Skeletal muscle satellite cell (primary cell): ENCODE results near the gene DHDH.
"Not testable (repeated sequence)": the region's sequence is repeated elsewhere in the genome, so short reads cannot be mapped to it uniquely, and the experiment has no call there.

ENCODE experiments used
- H3K27me3 ChIP-seq: 2 replicates; pipeline ENCODE4 v1.7.0; 2013; ENCODE audit warnings: low read length; ENCODE audit not compliant: control insufficient read depth, insufficient read depth
- H3K36me3 ChIP-seq: 2 replicates; pipeline ENCODE4 v1.7.0; 2013; ENCODE audit warnings: mild to moderate bottlenecking, control low read depth, low read length; ENCODE audit not compliant: insufficient read depth
- H3K4me1 ChIP-seq: 2 replicates; pipeline ENCODE4 v1.7.0; 2013; ENCODE audit warnings: low read length; ENCODE audit not compliant: control insufficient read depth, insufficient read depth
- H3K4me2 ChIP-seq: 2 replicates; pipeline ENCODE4 v1.7.0; 2013; ENCODE audit warnings: mild to moderate bottlenecking, low read length
- H3K4me3 ChIP-seq: 2 replicates; pipeline ENCODE4 v1.7.0; 2013; ENCODE audit warnings: low read length
- H3K9ac ChIP-seq: 2 replicates; pipeline ENCODE4 v1.7.0; 2013; ENCODE audit warnings: mild to moderate bottlenecking, low read depth, low read length, moderate library complexity
- H3K9me3 ChIP-seq: replicated peaks from 2 replicates; pipeline ENCODE4 v1.7.0; 2013; ENCODE audit warnings: mild to moderate bottlenecking, control low read depth, low read length

DHDH gene

DNA sequence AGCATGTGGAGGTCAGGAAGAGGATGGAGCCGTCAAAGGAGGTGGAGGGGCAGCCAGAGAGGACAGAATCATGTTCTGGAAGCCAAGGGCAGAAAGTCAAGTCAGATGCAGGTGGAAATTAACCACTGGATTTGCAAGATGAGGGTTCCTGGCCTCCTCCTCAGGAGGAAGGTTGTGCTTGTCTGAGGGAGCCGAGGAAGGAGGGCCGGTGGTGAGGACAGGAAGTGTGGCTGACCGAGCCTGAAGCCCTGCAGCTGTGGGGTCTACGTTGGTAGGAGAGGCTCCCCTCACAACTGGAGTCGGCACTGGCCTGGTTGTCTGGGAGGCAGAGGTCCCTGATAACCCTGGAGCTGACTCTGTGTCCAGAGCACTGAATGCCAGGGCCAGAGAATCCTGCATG lies 15.4 kb upstream of the DHDH start:
- Histone ChIP-seq H3K4me1 (no peaks in the 10 kb centered on the region), H3K9ac (no peak overlapping the region), H3K4me2 (no peak overlapping the region), H3K27me3 (no peaks in the 10 kb centered on the region), H3K4me3 (no peak overlapping the region), H3K36me3 (peaks cover 65% of the 10 kb centered on the region), H3K9me3 (no peaks in the 10 kb centered on the region)

DNA sequence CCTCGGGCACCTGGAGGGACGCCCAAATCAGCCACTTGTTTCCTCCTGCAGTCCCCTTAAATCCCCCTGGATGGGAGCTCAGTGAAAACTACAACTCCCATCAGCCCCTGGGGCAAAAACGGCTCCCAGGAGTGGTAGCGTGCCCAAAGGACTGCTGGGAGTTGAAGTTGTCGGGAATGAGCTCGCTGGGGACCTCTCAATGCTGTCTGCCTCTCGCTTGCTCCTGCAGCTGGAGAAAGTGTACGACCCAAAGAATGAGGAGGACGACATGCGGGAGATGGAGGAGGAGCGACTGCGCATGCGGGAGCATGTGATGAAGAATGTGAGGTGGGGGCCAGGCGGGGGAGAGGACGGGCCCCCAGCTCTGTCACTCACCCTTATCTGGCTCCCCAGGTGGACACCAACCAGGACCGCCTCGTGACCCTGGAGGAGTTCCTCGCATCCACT lies 14.7 kb upstream of the DHDH start:
- Histone ChIP-seq H3K4me2 (no peak overlapping the region), H3K9me3 (no peaks in the 10 kb centered on the region), H3K4me1 (no peaks in the 10 kb centered on the region), H3K9ac (no peak overlapping the region), H3K4me3 (no peak overlapping the region), H3K27me3 (no peaks in the 10 kb centered on the region), H3K36me3 (peaks cover 61% of the 10 kb centered on the region)

DNA sequence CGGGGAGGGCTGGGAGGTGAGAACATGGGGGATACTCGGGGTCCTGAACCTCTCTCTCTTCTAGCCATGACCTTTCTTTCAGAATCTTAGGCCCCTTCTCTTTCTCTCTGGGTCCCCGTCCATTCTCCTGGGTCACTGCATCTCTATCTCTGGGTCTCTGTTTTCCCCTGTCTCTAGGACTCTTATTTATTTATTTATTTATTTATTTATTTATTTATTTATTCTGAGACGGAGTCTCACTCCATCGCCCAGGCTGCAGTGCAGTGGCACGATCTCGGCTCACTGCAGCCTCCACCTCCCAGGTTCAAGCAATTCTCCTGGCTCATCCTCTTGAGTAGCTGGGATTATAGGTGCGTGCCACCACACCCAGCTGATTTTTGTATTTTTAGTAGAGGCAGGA lies 14.2 kb upstream of the DHDH start:
- not testable (repeated sequence) for H3K9ac ChIP-seq, H3K4me3 ChIP-seq, H3K9me3 ChIP-seq, H3K4me1 ChIP-seq, H3K27me3 ChIP-seq, H3K4me2 ChIP-seq
- peaks cover 57% of the 10 kb centered on the region for H3K36me3 ChIP-seq

DNA sequence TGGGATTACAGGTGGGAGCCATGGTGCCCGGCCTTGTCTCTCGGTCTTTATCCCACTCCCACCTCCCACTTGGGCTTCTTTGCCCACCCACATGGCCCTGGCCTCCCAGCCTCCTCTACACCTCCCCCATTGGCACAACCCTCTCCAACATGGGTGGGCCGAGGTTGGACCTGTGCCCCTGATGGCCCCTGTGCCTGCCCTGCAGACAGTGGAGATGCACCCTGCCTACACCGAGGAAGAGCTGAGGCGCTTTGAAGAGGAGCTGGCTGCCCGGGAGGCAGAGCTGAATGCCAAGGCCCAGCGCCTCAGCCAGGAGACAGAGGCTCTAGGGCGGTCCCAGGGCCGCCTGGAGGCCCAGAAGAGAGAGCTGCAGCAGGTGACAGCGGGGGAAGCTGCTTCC lies 12.6 kb upstream of the DHDH start:
- Histone ChIP-seq H3K4me1 (peaks cover 13% of the 10 kb centered on the region), H3K36me3 (peaks cover 46% of the 10 kb centered on the region), H3K9ac (no peak overlapping the region), H3K4me2 (no peak overlapping the region), H3K9me3 (no peaks in the 10 kb centered on the region), H3K27me3 (no peaks in the 10 kb centered on the region), H3K4me3 (no peak overlapping the region)

DNA sequence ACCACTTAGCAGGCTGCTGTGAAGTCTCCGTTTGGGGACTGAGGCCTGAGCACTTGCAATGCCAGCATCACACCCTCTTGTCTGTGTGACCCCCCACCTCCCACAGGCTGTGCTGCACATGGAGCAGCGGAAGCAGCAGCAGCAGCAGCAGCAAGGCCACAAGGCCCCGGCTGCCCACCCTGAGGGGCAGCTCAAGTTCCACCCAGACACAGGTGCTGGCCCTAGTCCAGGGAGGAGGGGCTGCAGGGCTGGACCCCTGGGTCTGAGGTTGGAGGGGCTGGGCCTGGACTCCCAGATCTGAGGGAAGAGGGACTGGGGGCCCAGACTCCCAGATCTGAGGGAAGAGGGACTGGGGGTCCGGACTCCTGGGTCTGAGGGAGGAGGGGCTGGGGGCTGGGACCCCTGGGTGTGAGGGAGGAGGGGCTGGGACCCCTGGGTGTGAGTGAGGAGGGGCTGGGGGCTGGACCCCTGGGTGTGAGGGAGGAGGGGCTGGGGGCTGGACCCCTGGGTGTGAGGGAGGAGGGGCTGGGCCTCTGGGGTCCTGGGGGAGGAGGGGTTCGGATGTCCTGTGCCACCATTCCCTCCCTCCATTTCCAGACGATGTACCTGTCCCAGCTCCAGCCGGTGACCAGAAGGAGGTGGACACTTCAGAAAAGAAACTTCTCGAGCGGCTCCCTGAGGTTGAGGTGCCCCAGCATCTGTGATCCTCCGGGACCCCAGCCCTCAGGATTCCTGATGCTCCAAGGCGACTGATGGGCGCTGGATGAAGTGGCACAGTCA lies 11.6 kb upstream of the DHDH start:
- no peaks in the 10 kb centered on the region for H3K27me3 ChIP-seq
- H3K9me3 ChIP-seq: no peaks in the 10 kb centered on the region
- H3K36me3 ChIP-seq: peaks cover 45% of the 10 kb centered on the region
- H3K4me2 ChIP-seq: no peak overlapping the region
- peaks cover 22% of the 10 kb centered on the region for H3K4me1 ChIP-seq
- H3K9ac ChIP-seq: no peak overlapping the region
- H3K4me3 ChIP-seq: no peak overlapping the region

DNA sequence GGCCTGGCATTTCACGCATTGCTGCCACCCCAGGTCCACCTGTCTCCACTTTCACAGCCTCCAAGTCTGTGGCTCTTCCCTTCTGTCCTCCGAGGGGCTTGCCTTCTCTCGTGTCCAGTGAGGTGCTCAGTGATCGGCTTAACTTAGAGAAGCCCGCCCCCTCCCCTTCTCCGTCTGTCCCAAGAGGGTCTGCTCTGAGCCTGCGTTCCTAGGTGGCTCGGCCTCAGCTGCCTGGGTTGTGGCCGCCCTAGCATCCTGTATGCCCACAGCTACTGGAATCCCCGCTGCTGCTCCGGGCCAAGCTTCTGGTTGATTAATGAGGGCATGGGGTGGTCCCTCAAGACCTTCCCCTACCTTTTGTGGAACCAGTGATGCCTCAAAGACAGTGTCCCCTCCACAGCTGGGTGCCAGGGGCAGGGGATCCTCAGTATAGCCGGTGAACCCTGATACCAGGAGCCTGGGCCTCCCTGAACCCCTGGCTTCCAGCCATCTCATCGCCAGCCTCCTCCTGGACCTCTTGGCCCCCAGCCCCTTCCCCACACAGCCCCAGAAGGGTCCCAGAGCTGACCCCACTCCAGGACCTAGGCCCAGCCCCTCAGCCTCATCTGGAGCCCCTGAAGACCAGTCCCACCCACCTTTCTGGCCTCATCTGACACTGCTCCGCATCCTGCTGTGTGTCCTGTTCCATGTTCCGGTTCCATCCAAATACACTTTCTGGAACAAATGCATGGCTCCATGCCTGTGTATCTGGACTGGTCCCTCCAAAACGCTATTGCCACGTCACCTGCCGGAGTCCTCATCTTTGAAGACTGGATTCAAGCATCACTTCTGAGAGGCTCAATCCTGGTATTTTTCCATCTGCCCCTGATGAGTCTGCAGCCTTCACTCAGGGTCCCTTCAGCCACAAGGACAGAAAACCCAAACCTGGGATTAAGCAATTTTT lies 10.7 kb upstream of the DHDH start:
- Histone ChIP-seq H3K9ac (no peak overlapping the region), H3K4me1 (peaks cover 24% of the 10 kb centered on the region), H3K9me3 (no peaks in the 10 kb centered on the region), H3K27me3 (no peaks in the 10 kb centered on the region), H3K36me3 (peaks cover 44% of the 10 kb centered on the region), H3K4me3 (no peak overlapping the region), H3K4me2 (no peak overlapping the region)

DNA sequence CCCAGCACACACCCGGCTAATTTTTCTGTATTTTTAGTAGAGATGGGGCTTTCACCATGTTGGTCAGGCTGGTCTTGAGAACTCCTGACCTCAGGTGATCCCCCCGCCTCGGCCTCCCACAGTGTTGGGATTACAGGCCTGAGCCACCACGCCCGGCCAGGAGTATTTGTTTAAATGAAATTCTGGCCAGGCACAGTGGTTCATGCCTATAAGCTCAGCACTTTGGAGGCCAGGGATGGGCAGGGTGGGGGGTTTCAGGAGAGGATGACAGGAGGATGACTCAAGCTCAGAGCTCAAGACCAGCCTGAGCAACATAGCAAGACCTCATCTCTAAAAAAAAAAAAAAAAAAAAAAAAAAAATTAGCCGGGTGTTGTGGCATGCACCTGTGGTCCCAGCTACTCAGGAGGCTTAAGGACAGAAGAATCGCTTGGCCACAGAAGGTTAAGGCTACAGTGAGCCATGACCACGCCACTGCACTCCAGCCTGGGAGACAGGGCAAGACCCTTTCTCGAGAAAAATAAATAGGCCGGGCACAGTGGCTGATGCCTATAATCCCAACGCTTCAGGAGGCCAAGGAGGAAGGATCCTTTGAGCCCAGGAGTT lies 8.2 kb upstream of the DHDH start:
- Histone ChIP-seq H3K9me3 (no peaks in the 10 kb centered on the region), H3K4me3 (no peak overlapping the region), H3K4me2 (no peak overlapping the region), H3K27me3 (no peaks in the 10 kb centered on the region), H3K36me3 (peaks cover 24% of the 10 kb centered on the region), H3K9ac (peak overlapping the region; percentile 26), H3K4me1 (peaks cover 27% of the 10 kb centered on the region)

DNA sequence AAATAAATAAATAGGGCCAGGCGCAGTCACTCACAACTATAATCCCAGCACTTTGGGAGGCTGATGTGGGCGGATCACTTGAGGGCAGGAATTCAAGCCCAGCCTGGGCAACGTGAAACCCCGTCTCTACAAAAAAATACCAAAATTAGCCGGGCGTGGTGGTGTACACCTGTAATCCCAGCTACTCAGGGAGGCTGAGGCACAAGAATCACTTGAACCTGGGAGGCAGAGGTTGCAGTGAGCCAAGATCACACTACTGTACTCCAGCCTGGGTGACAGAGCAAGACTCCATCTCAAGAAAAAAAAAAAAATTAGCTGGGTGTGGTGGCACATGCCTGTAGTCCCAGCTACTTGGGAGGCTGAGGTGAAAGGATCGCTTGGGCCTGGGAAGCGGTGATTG lies 7.6 kb upstream of the DHDH start:
- H3K36me3 ChIP-seq: peaks cover 19% of the 10 kb centered on the region
- H3K4me2 ChIP-seq, H3K9me3 ChIP-seq, H3K27me3 ChIP-seq, H3K4me3 ChIP-seq, H3K9ac ChIP-seq: not testable (repeated sequence)
- peaks cover 27% of the 10 kb centered on the region for H3K4me1 ChIP-seq

DNA sequence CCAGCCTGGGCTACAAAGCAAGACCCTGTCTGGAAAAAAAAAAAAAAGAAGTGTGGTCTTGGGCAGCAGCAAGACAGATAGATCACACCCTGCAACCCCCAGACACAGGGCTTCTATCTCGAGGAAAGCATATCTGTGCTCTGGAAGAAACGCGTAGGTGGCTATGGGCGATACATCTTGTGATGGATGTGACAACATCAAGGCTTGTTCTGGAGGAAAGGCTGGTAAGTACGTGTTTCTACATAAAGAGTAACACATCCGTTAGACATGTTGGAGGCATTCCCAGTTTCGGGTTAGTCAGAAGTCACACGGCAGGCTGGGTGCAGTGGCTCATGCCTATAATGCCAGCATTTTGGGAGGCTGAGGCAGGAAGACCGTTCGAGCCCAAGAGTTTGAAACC lies 6.6 kb upstream of the DHDH start:
- Histone ChIP-seq H3K27me3 (no peaks in the 10 kb centered on the region), H3K4me2 (peak overlapping the region; percentile 19), H3K36me3 (peaks cover 10% of the 10 kb centered on the region), H3K4me1 (peaks cover 27% of the 10 kb centered on the region), H3K4me3 (no peak overlapping the region), H3K9me3 (no peaks in the 10 kb centered on the region), H3K9ac (peak overlapping the region; percentile 22)

DNA sequence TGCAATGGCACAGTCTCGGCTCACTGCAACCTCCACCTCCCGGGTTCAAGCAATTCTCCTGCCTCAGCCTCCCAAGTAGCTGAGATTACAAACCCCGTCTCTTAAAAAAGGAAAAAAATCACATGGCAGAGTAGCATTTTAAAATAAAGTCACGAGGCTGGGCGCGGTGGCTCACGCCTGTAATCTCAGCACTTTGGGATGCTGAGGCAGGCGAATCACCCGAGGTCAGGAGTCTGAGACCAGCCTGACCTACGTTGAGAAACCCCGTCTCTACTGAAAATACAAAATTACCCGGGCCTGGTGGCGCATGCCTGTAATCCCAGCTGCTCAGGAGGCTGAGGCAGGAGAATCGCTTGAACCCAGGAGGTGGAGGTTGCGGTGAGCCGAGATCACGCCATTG lies 5.8 kb upstream of the DHDH start:
- H3K9ac ChIP-seq, H3K9me3 ChIP-seq, H3K36me3 ChIP-seq, H3K4me3 ChIP-seq, H3K27me3 ChIP-seq, H3K4me2 ChIP-seq: not testable (repeated sequence)
- H3K4me1 ChIP-seq: peaks cover 27% of the 10 kb centered on the region

DNA sequence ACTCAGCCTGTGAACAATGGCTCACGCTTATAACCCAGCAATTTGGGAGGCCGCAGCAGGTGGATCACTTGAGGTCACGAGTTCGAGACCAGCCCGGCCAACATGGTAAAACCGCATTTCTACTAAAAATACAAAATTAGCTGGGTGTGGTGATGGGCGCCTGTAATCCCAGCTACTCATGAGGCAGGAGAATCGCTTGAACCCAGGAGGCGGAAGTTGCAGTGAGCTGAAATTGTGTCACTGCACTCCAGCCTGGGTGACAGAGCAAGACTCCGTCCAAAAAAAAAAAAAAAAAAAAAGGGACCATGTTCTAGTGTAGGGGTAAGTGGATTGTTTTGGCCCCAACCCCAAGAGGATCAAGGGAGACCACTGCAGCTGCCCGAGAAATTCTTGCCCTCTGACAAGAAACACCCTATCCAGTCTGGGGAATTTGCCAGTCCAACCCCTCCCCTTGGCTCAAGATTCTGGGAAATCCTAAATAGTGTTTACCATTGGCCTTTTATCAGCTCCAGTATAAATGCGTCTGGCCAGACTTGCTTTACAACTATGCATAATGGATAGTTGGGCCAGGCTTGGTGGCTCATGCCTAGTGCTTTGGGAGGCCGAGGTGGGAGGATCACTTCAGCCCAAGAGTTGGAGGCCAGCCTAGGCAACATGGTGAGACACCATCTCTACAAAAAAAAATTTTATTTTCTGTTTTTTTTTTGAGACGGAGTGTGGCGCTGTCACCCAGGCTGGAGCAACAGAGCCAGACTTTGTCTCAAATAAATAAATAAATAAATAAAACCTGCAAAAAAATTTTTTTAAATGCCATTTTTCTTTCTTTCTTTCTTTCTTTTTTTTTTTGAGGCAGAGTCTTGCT lies 5.1 kb upstream of the DHDH start:
- Histone ChIP-seq H3K4me3 (no peak overlapping the region), H3K36me3 (no peaks in the 10 kb centered on the region), H3K4me2 (no peak overlapping the region), H3K9me3 (no peaks in the 10 kb centered on the region), H3K9ac (no peak overlapping the region), H3K27me3 (peaks cover 9% of the 10 kb centered on the region), H3K4me1 (peaks cover 30% of the 10 kb centered on the region)
